Astrocyte of the cerebellum (primary cell): ENCODE results near the gene UPK3A.
"Not testable (repeated sequence)": the region's sequence is repeated elsewhere in the genome, so short reads cannot be mapped to it uniquely, and the experiment has no call there.

Experiments used
- DNase-seq: peaks from one replicate; pipeline ENCODE4 v3.0.0-alpha.2; 2011; ENCODE audit warnings: low read depth
- H3K4me3 ChIP-seq: 2 replicates; pipeline ENCODE4 v1.5.1; 2011; ENCODE audit warnings: mild to moderate bottlenecking, low read depth, low read length, moderate library complexity
- CTCF ChIP-seq: IDR thresholded peaks from 2 replicates; pipeline ENCODE4 v1.5.1; 2012; ENCODE audit warnings: low read length, low read depth, moderate library complexity, mild to moderate bottlenecking; ENCODE audit errors: missing control alignments
- in situ Hi-C: cut with HindIII; loops from 2 replicates; pipeline ENCODE4 v1.10.0; 2017; ENCODE audit warnings: low sequenced_read_pairs

UPK3A gene

GRCh38 chr22:45246060-45246985 lies 38.4 kb upstream of the UPK3A start:
- DNase-seq: peak; percentile 87
- in situ Hi-C loops: no loop called here

GRCh38 chr22:45248832-45249561 lies 35.8 kb upstream of the UPK3A start:
- in situ Hi-C loops: no loop called here
- no peak for DNase-seq
- no peak overlapping the region for H3K4me3 ChIP-seq
- TF ChIP-seq CTCF: no peak

More at GRCh38 chr22:45246060-45246985, 38.4 kb upstream of the UPK3A start:
- H3K4me3 ChIP-seq: no peak overlapping the region
- no peak for TF ChIP-seq CTCF

- H3K4me3 ChIP-seq: no peak overlapping the region
- in situ Hi-C loops: no loop called here
- no peak for DNase-seq
- TF ChIP-seq CTCF: no peak
Observed at GRCh38 chr22:45251825-45252224, 32.9 kb upstream of the UPK3A start.

GRCh38 chr22:45253039-45253641 lies 31.6 kb upstream of the UPK3A start:
- in situ Hi-C loops: no loop called here
- DNase-seq: no peak
- H3K4me3 ChIP-seq: no peak overlapping the region
- no peak for TF ChIP-seq CTCF

GRCh38 chr22:45254388-45254787 lies 30.4 kb upstream of the UPK3A start:
- H3K4me3 ChIP-seq: no peak overlapping the region
- DNase-seq: no peak
- TF ChIP-seq CTCF: no peak
- in situ Hi-C loops: no loop called here

GRCh38 chr22:45254789-45255278 lies 29.9 kb upstream of the UPK3A start:
- TF ChIP-seq CTCF: no peak
- no peak for DNase-seq
- no peak overlapping the region for H3K4me3 ChIP-seq
- in situ Hi-C loops: no loop called here

GRCh38 chr22:45257941-45258340 lies 26.8 kb upstream of the UPK3A start:
- H3K4me3 ChIP-seq, in situ Hi-C loops: not testable (repeated sequence)

More at GRCh38 chr22:45257941-45258340, 26.8 kb upstream of the UPK3A start:
- DNase-seq: not testable (repeated sequence)
